ENCODE data around the gene ITGA3.

The ITGA3 gene

GRCh38 chr17:50034498-50035364 lies 21.2 kb upstream of the ITGA3 start:
- DNase-seq (ENCODE audit: low spot score): no peak
- POLR2A ChIA-PET (ENCODE audit: low non-redundant PET): interaction anchor here (0.7 to 2.5 kb wide), 2 partner anchors 21 to 22 kb away, joined by 5 to 13 read pairs; partner anchors contain the start of gene ITGA3
- CTCF ChIA-PET: interaction anchor here (0.8 to 1.3 kb wide), 2 partner anchors 53 to 464 kb away, joined by 3 read pairs; no protein-coding TSS in a partner anchor
- peak overlapping the region; percentile 94 for H3K27ac ChIP-seq
- TF ChIP-seq CTCF (conservative IDR thresholded peaks at IDR 0.05; ENCODE audit: low read depth): no peak

- H3K27ac ChIP-seq: peak overlapping the region; percentile 94
- CTCF ChIA-PET: interaction anchor here (1.3 kb wide), 1 partner anchor 465 kb away, joined by 3 read pairs; no protein-coding TSS in a partner anchor
- TF ChIP-seq CTCF (conservative IDR thresholded peaks at IDR 0.05; ENCODE audit: low read depth): no peak
- no peak for DNase-seq (ENCODE audit: low spot score)
- POLR2A ChIA-PET (ENCODE audit: low non-redundant PET): interaction anchor here (2.5 kb wide), 1 partner anchor 20 kb away, joined by 13 read pairs; the partner anchor contains the start of gene ITGA3
These were observed 20.5 kb upstream of the ITGA3 start for GRCh38 chr17:50035421-50035879.

- peak overlapping the region; percentile 94 for H3K27ac ChIP-seq
- ChIA-PET CTCF (interaction anchor here (1.3 kb wide), 1 partner anchor 466 kb away, joined by 3 read pairs; no protein-coding TSS in a partner anchor), POLR2A (ENCODE audit: low non-redundant PET) (interaction anchor here (2.5 kb wide), 1 partner anchor 20 kb away, joined by 13 read pairs; the partner anchor contains the start of gene ITGA3)
- TF ChIP-seq CTCF (conservative IDR thresholded peaks at IDR 0.05; ENCODE audit: low read depth): no peak
- no peak for DNase-seq (ENCODE audit: low spot score)
These were observed 20.0 kb upstream of the ITGA3 start for GRCh38 chr17:50035945-50036344.

GRCh38 chr17:50036455-50037261 lies 19.3 kb upstream of the ITGA3 start:
- POLR2A ChIA-PET (ENCODE audit: low non-redundant PET): interaction anchor here (0.7 to 2.5 kb wide), 3 partner anchors 9 to 24 kb away, joined by 3 to 13 read pairs (median 4); partner anchors contain the start of gene ITGA3
- CTCF ChIA-PET: interaction anchor here (1.1 to 1.8 kb wide), 5 partner anchors 8 to 466 kb away, joined by 3 to 5 read pairs (median 4); no protein-coding TSS in a partner anchor

GRCh38 chr17:50037321-50038107 lies 18.4 kb upstream of the ITGA3 start:
- peak overlapping the region; percentile 94 for H3K27ac ChIP-seq
- no peak for DNase-seq (ENCODE audit: low spot score)
- ChIA-PET POLR2A (ENCODE audit: low non-redundant PET) (interaction anchor here (0.7 to 2.5 kb wide), 4 partner anchors 10 to 23 kb away, joined by 3 to 13 read pairs (median 4); partner anchors contain the start of gene ITGA3), CTCF (interaction anchor here (1.1 to 1.8 kb wide), 4 partner anchors 9 to 57 kb away, joined by 3 to 5 read pairs (median 4); no protein-coding TSS in a partner anchor)
- no peak for TF ChIP-seq CTCF (conservative IDR thresholded peaks at IDR 0.05; ENCODE audit: low read depth)

More at GRCh38 chr17:50036455-50037261, 19.3 kb upstream of the ITGA3 start:
- TF ChIP-seq CTCF (conservative IDR thresholded peaks at IDR 0.05; ENCODE audit: low read depth): no peak
- H3K27ac ChIP-seq: peak overlapping the region; percentile 94
- no peak for DNase-seq (ENCODE audit: low spot score)
